Bronchial epithelial cell (primary cell): ENCODE measurements around the gene MID1IP1. TPM values are rescaled to one million over a fixed set of nuclear protein-coding genes. Genes with fewer than 3 reads are reported as not detected.

Experiments used
- DNase-seq: peaks from one replicate; pipeline ENCODE4 v3.0.0-alpha.2; 2010; ENCODE audit warnings: low read depth
- FAIRE-seq: peaks from 2 replicates; lab custom pipeline; 2011; peaks lifted over from hg19 to GRCh38; lab: Jason Lieb, UNC
- H3K27me3 ChIP-seq: 2 replicates; pipeline ENCODE4 v1.5.1; 2011; ENCODE audit warnings: low read length; ENCODE audit not compliant: control insufficient read depth, insufficient read depth
- H3K36me3 ChIP-seq: 2 replicates; pipeline ENCODE4 v1.5.1; 2011; ENCODE audit warnings: low read length; ENCODE audit not compliant: control insufficient read depth, insufficient read depth
- H3K4me3 ChIP-seq: 2 replicates; pipeline ENCODE4 v1.5.1; 2011; ENCODE audit warnings: mild to moderate bottlenecking, low read depth, low read length, control low read depth
- total RNA-seq: library from RNA; depleted of rRNA; stranded (reverse); fragments of >200 nt; gene quantifications from 2 replicates; pipeline ENCODE4 v1.2.1, GENCODE V29; 2014
- TF ChIP-seq, protein P1 (sequence below): IDR thresholded peaks from 2 replicates; pipeline ENCODE4 v1.5.1; 2011; ENCODE audit warnings: mild to moderate bottlenecking, moderate library complexity, low read length, control low read depth, inconsistent platforms; ENCODE audit not compliant: insufficient read depth, severe bottlenecking

MID1IP1 gene, protein sequence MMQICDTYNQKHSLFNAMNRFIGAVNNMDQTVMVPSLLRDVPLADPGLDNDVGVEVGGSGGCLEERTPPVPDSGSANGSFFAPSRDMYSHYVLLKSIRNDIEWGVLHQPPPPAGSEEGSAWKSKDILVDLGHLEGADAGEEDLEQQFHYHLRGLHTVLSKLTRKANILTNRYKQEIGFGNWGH
- 127 and 157 TPM in 2 replicates for total RNA-seq

DNA sequence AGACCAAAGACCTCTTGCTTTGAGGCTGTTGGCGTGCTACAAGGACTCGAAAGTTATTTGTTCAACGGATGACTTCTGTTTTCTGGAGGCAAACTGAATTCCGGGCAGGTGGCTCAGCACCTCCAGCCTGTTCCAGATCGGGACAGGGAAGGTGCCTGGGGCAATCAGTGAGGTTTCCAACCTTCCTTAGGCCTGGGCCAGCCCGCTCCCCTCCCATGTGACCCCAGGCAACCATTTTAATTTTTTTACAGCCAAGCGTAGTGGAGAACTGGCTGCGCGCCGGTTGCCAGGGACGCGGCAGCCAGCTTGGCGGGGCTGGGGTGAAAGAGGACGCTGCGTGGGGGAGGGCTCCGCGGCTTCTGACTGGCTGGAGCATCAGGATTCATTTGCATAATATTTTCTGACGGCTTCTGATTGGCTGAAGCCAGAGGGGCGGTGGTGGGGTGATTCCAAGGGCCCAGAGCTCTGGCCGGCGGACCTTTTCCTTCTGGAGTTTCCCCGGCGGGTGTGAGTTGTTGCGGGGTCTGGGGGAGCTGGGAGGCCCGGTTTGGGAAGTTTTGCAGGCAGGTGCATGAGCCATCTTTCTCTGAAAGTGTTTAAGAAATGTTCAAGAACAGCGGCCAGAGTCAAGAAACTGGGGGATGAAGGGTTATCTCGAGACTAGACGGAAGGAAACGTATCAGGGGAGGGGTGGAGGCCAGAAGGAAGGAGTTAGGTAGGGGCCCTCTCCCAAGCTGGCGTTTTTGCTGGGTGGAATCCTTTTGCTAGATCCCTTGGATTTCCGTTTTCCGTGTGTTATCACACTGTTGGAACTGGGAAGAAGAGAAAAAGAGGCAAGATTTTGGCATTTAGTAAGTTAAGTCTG, at the start of gene MID1IP1:
MID1IP1 (plus strand) TSS at position 479 of the 865 bp plus-strand sequence. CDS start 3,488 bp downstream, outside the sequence.
- TF ChIP-seq, protein P1, sequence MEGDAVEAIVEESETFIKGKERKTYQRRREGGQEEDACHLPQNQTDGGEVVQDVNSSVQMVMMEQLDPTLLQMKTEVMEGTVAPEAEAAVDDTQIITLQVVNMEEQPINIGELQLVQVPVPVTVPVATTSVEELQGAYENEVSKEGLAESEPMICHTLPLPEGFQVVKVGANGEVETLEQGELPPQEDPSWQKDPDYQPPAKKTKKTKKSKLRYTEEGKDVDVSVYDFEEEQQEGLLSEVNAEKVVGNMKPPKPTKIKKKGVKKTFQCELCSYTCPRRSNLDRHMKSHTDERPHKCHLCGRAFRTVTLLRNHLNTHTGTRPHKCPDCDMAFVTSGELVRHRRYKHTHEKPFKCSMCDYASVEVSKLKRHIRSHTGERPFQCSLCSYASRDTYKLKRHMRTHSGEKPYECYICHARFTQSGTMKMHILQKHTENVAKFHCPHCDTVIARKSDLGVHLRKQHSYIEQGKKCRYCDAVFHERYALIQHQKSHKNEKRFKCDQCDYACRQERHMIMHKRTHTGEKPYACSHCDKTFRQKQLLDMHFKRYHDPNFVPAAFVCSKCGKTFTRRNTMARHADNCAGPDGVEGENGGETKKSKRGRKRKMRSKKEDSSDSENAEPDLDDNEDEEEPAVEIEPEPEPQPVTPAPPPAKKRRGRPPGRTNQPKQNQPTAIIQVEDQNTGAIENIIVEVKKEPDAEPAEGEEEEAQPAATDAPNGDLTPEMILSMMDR: no peak
- peak; percentile 52 for FAIRE-seq
- Histone ChIP-seq H3K36me3 (peaks cover 4% of the 10 kb centered on the region), H3K27me3 (no peaks in the 10 kb centered on the region), H3K4me3 (peak within 1 kb of the TSS; percentile 49)
- DNase-seq: peak; percentile 82

DNA sequence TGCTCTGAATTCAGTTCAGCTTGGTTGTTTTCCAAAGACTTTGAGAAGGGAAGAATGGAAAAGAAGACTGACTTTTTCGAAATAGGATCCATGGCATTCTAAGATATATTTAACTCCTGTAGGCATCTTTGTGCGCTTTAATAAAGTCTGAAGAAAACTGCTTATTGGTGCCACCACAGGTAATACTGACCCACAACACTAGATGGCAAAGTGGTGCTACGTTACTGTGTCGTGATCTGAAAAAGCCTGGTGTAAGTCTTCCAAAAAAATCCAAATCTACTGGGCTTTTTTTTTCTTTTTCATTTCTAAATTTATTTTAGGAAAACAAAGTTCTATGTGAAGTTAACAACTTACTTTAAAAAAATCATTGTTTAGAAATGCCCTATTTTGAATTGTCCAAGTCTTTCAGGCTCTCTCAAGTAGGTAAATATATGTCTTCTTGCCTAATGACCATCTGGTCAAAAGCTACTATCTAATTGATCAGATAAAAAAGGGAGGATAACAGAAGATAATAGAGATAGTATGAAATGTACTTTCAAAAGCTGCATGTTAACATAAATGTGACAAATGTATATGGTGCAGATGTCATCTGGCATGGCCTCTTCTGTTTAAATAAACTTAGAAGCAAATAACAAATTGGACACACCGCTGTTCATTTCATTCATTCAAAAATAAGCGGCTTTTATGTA, 47.0 kb upstream of the MID1IP1 start:
- TF ChIP-seq, protein P1: peak; percentile 47
- no peak overlapping the region for H3K4me3 ChIP-seq
- FAIRE-seq (no peak), DNase-seq (peak; percentile 52)
- no peaks in the 10 kb centered on the region for H3K36me3 ChIP-seq
- no peaks in the 10 kb centered on the region for H3K27me3 ChIP-seq

DNA sequence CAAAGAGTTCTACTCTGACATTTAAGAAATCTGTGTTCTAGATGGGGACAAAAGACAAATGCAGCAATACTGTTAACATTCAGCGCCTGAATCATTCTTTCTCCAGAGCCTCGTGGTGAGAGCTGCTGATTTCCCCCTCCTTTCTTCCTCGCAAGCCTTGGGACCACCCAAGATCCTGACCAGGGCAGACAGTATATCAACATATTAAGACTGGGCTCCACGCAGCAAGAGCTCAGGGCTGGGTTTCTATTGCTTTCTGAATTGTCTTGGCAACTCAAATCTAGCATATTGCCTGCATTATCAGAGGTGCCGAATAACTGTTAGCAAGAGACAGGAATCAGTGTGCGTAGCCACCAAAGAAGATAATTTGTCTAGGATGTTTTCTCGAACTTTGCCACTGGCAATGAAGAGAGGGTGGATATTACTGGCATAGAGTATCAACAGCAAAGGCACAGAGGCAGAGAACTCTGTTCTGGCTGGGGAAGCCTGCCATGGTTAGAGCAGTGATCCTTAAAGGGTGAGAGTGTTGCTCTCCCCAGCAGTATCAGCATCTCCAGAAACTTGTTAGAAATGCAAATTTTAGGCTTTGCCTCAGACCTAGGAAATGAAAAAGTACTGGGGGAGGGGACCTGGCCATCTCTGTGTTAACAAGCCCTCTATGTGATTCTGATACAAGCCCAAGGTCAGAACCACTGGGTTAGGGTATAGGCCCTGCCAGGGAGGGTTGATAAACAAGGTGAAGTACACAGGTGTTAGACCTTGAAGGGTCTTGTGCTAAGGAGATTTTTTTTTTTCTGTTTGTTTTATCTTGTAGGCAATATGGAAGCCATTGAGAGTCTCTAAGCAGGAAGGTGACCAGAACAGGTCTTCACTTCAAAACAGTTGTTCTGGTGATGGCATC, 46.2 kb upstream of the MID1IP1 start:
- Histone ChIP-seq H3K27me3 (no peaks in the 10 kb centered on the region), H3K4me3 (no peak overlapping the region), H3K36me3 (no peaks in the 10 kb centered on the region)
- DNase-seq: no peak
- TF ChIP-seq, protein P1: no peak
- FAIRE-seq: no peak

DNA sequence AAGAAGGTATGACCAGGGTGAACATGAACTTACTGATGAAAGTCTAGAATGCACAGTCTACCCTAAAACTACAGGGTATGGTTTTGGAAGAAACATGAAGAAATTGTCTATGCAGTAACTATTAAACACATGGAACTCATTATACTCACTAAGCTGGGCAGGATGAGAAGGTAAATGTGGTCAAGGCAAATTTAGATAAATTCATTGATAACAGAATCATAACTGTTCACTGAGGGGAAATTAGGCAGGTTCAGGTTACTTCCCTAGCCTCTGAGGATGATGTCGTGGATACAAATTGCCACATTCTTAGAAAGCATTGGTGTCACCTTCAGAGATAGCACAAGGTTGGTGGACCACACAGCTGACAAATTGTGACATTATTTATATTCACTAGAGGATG, 40.4 kb upstream of the MID1IP1 start:
- TF ChIP-seq, protein P1: no peak
- FAIRE-seq (no peak), DNase-seq (no peak)
- no peaks in the 10 kb centered on the region for H3K27me3 ChIP-seq
- H3K36me3 ChIP-seq: no peaks in the 10 kb centered on the region
- H3K4me3 ChIP-seq: no peak overlapping the region

DNA sequence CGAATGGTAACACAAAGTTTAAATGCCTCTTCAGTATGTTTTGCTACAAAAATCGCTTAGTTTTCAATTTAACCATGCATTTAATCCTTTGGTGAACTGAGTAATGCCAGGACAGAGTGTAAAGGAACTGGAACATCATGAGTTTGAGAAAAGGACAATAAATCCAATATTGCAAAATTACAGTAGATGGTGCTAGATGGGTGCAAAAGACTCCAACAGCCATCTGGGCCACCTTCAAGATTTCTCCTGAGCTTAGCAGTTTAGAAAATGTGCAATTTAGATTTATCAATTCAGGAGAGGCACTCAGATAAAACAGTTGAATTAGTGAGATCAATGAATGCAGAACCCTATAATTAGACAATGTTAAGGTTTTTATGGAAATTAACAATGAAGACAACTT, 33.2 kb upstream of the MID1IP1 start:
- DNase-seq (peak; percentile 18), FAIRE-seq (no peak)
- no peaks in the 10 kb centered on the region for H3K36me3 ChIP-seq
- H3K4me3 ChIP-seq: no peak overlapping the region
- TF ChIP-seq, protein P1: peak; percentile 32
- H3K27me3 ChIP-seq: no peaks in the 10 kb centered on the region
